Measurements from ENCODE around the gene YIPF3. TPM values are rescaled to one million over a fixed set of nuclear protein-coding genes. Genes with fewer than 3 reads are reported as not detected.

YIPF3 gene
- total RNA-seq, 4 donors from 2014 or later = 61.7 to 105 (median 77.9) TPM

DNA sequence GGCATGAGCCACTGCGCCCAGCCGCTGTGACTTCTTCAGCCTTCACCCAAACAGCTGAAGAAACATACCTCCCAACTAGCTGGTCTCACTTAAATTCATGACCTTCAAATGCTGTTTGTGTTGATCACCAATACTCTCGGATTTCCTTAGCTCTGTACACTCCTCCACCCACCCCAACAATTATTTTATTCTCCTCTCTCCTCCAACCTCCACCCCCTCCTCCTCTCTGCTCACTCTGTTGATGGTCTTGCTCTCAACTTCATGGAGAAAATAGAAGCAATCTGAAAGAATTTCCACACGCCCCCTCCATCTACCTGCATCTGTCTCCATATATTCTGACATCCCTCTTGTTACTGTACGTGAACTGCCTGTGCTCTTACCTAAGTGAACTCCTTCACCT is 54.8 kb downstream of the YIPF3 start:
- Histone ChIP-seq H3K4me1 (no peaks in the 10 kb centered on the region), H3K27ac (no peak overlapping the region), H3K4me3 (no peak overlapping the region), H3K9me3 (no peaks in the 10 kb centered on the region), H3K27me3 (peaks cover 0 to 80% of the 10 kb centered on the region in 2 donors), H3K36me3 (no peaks in the 10 kb centered on the region)
- TF ChIP-seq, protein P1, sequence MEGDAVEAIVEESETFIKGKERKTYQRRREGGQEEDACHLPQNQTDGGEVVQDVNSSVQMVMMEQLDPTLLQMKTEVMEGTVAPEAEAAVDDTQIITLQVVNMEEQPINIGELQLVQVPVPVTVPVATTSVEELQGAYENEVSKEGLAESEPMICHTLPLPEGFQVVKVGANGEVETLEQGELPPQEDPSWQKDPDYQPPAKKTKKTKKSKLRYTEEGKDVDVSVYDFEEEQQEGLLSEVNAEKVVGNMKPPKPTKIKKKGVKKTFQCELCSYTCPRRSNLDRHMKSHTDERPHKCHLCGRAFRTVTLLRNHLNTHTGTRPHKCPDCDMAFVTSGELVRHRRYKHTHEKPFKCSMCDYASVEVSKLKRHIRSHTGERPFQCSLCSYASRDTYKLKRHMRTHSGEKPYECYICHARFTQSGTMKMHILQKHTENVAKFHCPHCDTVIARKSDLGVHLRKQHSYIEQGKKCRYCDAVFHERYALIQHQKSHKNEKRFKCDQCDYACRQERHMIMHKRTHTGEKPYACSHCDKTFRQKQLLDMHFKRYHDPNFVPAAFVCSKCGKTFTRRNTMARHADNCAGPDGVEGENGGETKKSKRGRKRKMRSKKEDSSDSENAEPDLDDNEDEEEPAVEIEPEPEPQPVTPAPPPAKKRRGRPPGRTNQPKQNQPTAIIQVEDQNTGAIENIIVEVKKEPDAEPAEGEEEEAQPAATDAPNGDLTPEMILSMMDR (IDR thresholded peaks at IDR 0.05) = no peak
- TF ChIP-seq POLR2A (IDR thresholded peaks at IDR 0.05) (no peak), EP300 (IDR thresholded peaks at IDR 0.05) (no peak)
- no peak for DNase-seq (ENCODE audit: low spot score in 2 of 2)
- WGBS, 2 donors = 64 to 70% methylated on average over 5 of the region's 5 CpGs

Small RNAs within 50 kb of the gene (small RNA-seq; reads per million reads assigned to genes)
- gene RF00426 = not detected
- not detected for gene RNU6-1113P

Other genes with a start within 250 kb of the YIPF3 start
- not detected for gene SLC22A7, start 218.7 kb downstream of the YIPF3 start, total RNA-seq
- 10 to 100 TPM in 1 of 4 donors, 1 to 10 TPM in 2, not detected in 1; 5.2 to 12.7 (median 6.1) TPM for gene CRIP3, start 208.1 kb downstream of the YIPF3 start, total RNA-seq
- 10 to 100 TPM; 18.4 to 26.4 (median 22.9) TPM for gene ZNF318, start 147.3 kb downstream of the YIPF3 start, total RNA-seq
- 10 to 100 TPM; 14.9 to 35.9 (median 27.1) TPM for gene ABCC10, start 89.4 kb downstream of the YIPF3 start, total RNA-seq
- 1 to 10 TPM in 2 of 4 donors, not detected in 2; 1.0 to 3.5 TPM for gene DLK2, start 61.4 kb downstream of the YIPF3 start, total RNA-seq
- 10 to 100 TPM; 30.2 to 43.8 (median 32.3) TPM for gene TJAP1, start 39.4 kb downstream of the YIPF3 start, total RNA-seq
- gene LRRC73, start 6.6 kb downstream of the YIPF3 start, total RNA-seq = 1 to 10 TPM in 3 of 4 donors, under 1 TPM in 1; 0.59 to 2.4 (median 1.3) TPM
- 10 to 100 TPM; 24.5 to 45.5 (median 29.7) TPM for gene POLR1C, start 163 bp upstream of the YIPF3 start, total RNA-seq
- 10 to 100 TPM; 12.5 to 38.3 (median 32.8) TPM for gene XPO5, start 59.1 kb upstream of the YIPF3 start, total RNA-seq
- gene POLH, start 59.3 kb upstream of the YIPF3 start, total RNA-seq = 1 to 10 TPM; 6.0 to 9.2 (median 8.5) TPM
- gene GTPBP2, start 112.3 kb upstream of the YIPF3 start, total RNA-seq = 10 to 100 TPM; 33.2 to 58.5 (median 39.7) TPM
- 10 to 100 TPM; 16.3 to 36.9 (median 21.5) TPM for gene MAD2L1BP, start 118.9 kb upstream of the YIPF3 start, total RNA-seq
- under 1 TPM in 3 of 4 donors, not detected in 1; 0.30 to 0.66 (median 0.63) TPM for gene RSPH9, start 128.1 kb upstream of the YIPF3 start, total RNA-seq
- gene MRPS18A, start 170.9 kb upstream of the YIPF3 start, total RNA-seq = 10 to 100 TPM; 38.1 to 45.8 (median 43.9) TPM